ENCODE results near the gene TMEM272. TPM values are rescaled to one million over a fixed set of nuclear protein-coding genes. Genes with fewer than 3 reads are reported as not detected.

The TMEM272 gene
- total RNA-seq, 1 experiment from 2014 or later: 0.10 TPM

- no peak for DNase-seq (ENCODE audit: low spot score)
- in situ Hi-C loops (cut with HindIII; ENCODE audit: low sequenced_read_pairs): no loop called here
Observed at GRCh38 chr13:51856998-51857397, 12.0 kb upstream of the TMEM272 start.

- DNase-seq (ENCODE audit: low spot score): no peak
- in situ Hi-C loops (cut with HindIII; ENCODE audit: low sequenced_read_pairs): no loop called here
Observed at GRCh38 chr13:51856027-51856736, 11.2 kb upstream of the TMEM272 start.

- in situ Hi-C loops (cut with HindIII; ENCODE audit: low sequenced_read_pairs): no loop called here
- DNase-seq (ENCODE audit: low spot score): no peak
Observed at GRCh38 chr13:51849145-51850101, 4.4 kb upstream of the TMEM272 start.

- DNase-seq (ENCODE audit: low spot score): no peak
- in situ Hi-C loops (cut with HindIII; ENCODE audit: low sequenced_read_pairs): no loop called here
Observed at GRCh38 chr13:51848674-51849073, 3.7 kb upstream of the TMEM272 start.

- DNase-seq (ENCODE audit: low spot score): no peak
- in situ Hi-C loops (cut with HindIII; ENCODE audit: low sequenced_read_pairs): no loop called here
Observed at GRCh38 chr13:51846756-51847155, 1.8 kb upstream of the TMEM272 start.

GRCh38 chr13:51845574-51846318 is 769 bp upstream of the TMEM272 start:
- in situ Hi-C loops (cut with HindIII; ENCODE audit: low sequenced_read_pairs): no loop called here
- DNase-seq (ENCODE audit: low spot score): no peak

- in situ Hi-C loops (cut with HindIII; ENCODE audit: low sequenced_read_pairs): no loop called here
- no peak for DNase-seq (ENCODE audit: low spot score)
Observed at GRCh38 chr13:51843529-51843928, 1.4 kb downstream of the TMEM272 start.

GRCh38 chr13:51841732-51842131 is 3.2 kb downstream of the TMEM272 start:
- in situ Hi-C loops (cut with HindIII; ENCODE audit: low sequenced_read_pairs): no loop called here
- no peak for DNase-seq (ENCODE audit: low spot score)

- in situ Hi-C loops (cut with HindIII; ENCODE audit: low sequenced_read_pairs): no loop called here
- no peak for DNase-seq (ENCODE audit: low spot score)
Observed at GRCh38 chr13:51840917-51841316, 4.1 kb downstream of the TMEM272 start.

- in situ Hi-C loops (cut with HindIII; ENCODE audit: low sequenced_read_pairs): no loop called here
- DNase-seq (ENCODE audit: low spot score): no peak
Observed at GRCh38 chr13:51839711-51840540, 5.1 kb downstream of the TMEM272 start.

GRCh38 chr13:51838240-51838846 is 6.6 kb downstream of the TMEM272 start:
- no peak for DNase-seq (ENCODE audit: low spot score)
- in situ Hi-C loops (cut with HindIII; ENCODE audit: low sequenced_read_pairs): no loop called here

GRCh38 chr13:51837016-51837415 is 8.0 kb downstream of the TMEM272 start:
- in situ Hi-C loops (cut with HindIII; ENCODE audit: low sequenced_read_pairs): no loop called here
- no peak for DNase-seq (ENCODE audit: low spot score)

- DNase-seq (ENCODE audit: low spot score): peak; percentile 84
- in situ Hi-C loops (cut with HindIII; ENCODE audit: low sequenced_read_pairs): no loop called here
Observed at GRCh38 chr13:51834581-51835171, 10.3 kb downstream of the TMEM272 start.

- in situ Hi-C loops (cut with HindIII; ENCODE audit: low sequenced_read_pairs): no loop called here
- no peak for DNase-seq (ENCODE audit: low spot score)
Observed at GRCh38 chr13:51833980-51834379, 11.0 kb downstream of the TMEM272 start.

GRCh38 chr13:51832471-51833152 is 12.4 kb downstream of the TMEM272 start:
- no peak for DNase-seq (ENCODE audit: low spot score)
- in situ Hi-C loops (cut with HindIII; ENCODE audit: low sequenced_read_pairs): no loop called here

GRCh38 chr13:51831519-51831918 is 13.5 kb downstream of the TMEM272 start:
- in situ Hi-C loops (cut with HindIII; ENCODE audit: low sequenced_read_pairs): no loop called here
- DNase-seq (ENCODE audit: low spot score): no peak

GRCh38 chr13:51829568-51829899 is 15.4 kb downstream of the TMEM272 start:
- DNase-seq (ENCODE audit: low spot score): peak; percentile 74
- in situ Hi-C loops (cut with HindIII; ENCODE audit: low sequenced_read_pairs): no loop called here
